GM18907 (cell line): Measurements from ENCODE around the gene ENDOG.

Experiments
- ATAC-seq: cut with Tn5 transposase; IDR thresholded peaks from one replicate; pipeline ENCODE4 v1.9.1; 2021; ENCODE audit warnings: mild to moderate bottlenecking, moderate library complexity; ENCODE audit not compliant: unreplicated experiment

Gene ENDOG

GRCh38 chr9:128798896-128799295 lies 19.4 kb upstream of the ENDOG start:
- ATAC-seq = no peak

GRCh38 chr9:128800061-128800460 lies 18.2 kb upstream of the ENDOG start:
- no peak for ATAC-seq

- ATAC-seq = no peak
These were observed 15.8 kb upstream of the ENDOG start for GRCh38 chr9:128802482-128802881.

- ATAC-seq = no peak
These were observed 12.6 kb upstream of the ENDOG start for GRCh38 chr9:128805661-128806060.

GRCh38 chr9:128807827-128808226 lies 10.5 kb upstream of the ENDOG start:
- no peak for ATAC-seq

GRCh38 chr9:128808543-128808942 lies 9.8 kb upstream of the ENDOG start:
- ATAC-seq = no peak

- ATAC-seq = no peak
These were observed 9.2 kb upstream of the ENDOG start for GRCh38 chr9:128809036-128809599.

- ATAC-seq = no peak
These were observed 8.5 kb upstream of the ENDOG start for GRCh38 chr9:128809831-128810230.

- ATAC-seq = no peak
These were observed 7.4 kb upstream of the ENDOG start for GRCh38 chr9:128810873-128811272.

- ATAC-seq = peak; percentile 27
These were observed 777 bp downstream of the ENDOG start for GRCh38 chr9:128818839-128819715.

GRCh38 chr9:128819716-128820664 lies 1.7 kb downstream of the ENDOG start:
- no peak for ATAC-seq

- no peak for ATAC-seq
These were observed 2.6 kb downstream of the ENDOG start for GRCh38 chr9:128820665-128821583.

GRCh38 chr9:128821584-128822406 lies 3.5 kb downstream of the ENDOG start:
- ATAC-seq = no peak

GRCh38 chr9:128822407-128823042 lies 4.2 kb downstream of the ENDOG start:
- ATAC-seq = no peak

GRCh38 chr9:128823362-128823902 lies 5.1 kb downstream of the ENDOG start:
- ATAC-seq = no peak

- no peak for ATAC-seq
These were observed 5.7 kb downstream of the ENDOG start for GRCh38 chr9:128823903-128824406.

- no peak for ATAC-seq
These were observed 6.6 kb downstream of the ENDOG start for GRCh38 chr9:128824911-128825310.

- ATAC-seq = no peak
These were observed 7.8 kb downstream of the ENDOG start for GRCh38 chr9:128825923-128826700.
